IPS DF 6.9 (cell line): ENCODE data around the gene HOXA10.

Experiments
- DNase-seq: peaks from one replicate; pipeline ENCODE4 v3.0.0-alpha.2; 2013; ENCODE audit warnings: low read depth, low spot score
- H3K27ac ChIP-seq: one replicate; pipeline ENCODE4 v1.5.1; 2013; ENCODE audit warnings: low read length, control low read depth
- H3K27me3 ChIP-seq: 2 replicates; pipeline ENCODE4 v1.6.1; 2013; ENCODE audit warnings: mild to moderate bottlenecking, low read length; ENCODE audit not compliant: control insufficient read depth, insufficient read depth
- H3K36me3 ChIP-seq: 2 replicates; pipeline ENCODE4 v1.6.1; 2013; ENCODE audit warnings: low read length; ENCODE audit not compliant: control insufficient read depth, insufficient read depth
- H3K4me1 ChIP-seq: 2 replicates; pipeline ENCODE4 v1.6.1; 2013; ENCODE audit warnings: low read length; ENCODE audit not compliant: control insufficient read depth, insufficient read depth
- H3K4me3 ChIP-seq: 2 replicates; pipeline ENCODE4 v1.5.1; 2013; ENCODE audit warnings: mild to moderate bottlenecking, low read length
- H3K9me3 ChIP-seq: 2 replicates; pipeline ENCODE4 v1.6.1; 2013; ENCODE audit warnings: low read length, inconsistent platforms; ENCODE audit not compliant: control insufficient read depth, insufficient read depth
- WGBS: extraction: QIAGEN DNeasy Blood & Tissue Kit; methylation state at CpG from one replicate; pipeline ENCODE4 v1.1.7; 2013; ENCODE audit warnings: mixed read lengths, missing lambda C conversion rate; ENCODE audit not compliant: insufficient read length, insufficient coverage; 5-methylcytosine and 5-hydroxymethylcytosine counted together

The HOXA10 gene

DNA sequence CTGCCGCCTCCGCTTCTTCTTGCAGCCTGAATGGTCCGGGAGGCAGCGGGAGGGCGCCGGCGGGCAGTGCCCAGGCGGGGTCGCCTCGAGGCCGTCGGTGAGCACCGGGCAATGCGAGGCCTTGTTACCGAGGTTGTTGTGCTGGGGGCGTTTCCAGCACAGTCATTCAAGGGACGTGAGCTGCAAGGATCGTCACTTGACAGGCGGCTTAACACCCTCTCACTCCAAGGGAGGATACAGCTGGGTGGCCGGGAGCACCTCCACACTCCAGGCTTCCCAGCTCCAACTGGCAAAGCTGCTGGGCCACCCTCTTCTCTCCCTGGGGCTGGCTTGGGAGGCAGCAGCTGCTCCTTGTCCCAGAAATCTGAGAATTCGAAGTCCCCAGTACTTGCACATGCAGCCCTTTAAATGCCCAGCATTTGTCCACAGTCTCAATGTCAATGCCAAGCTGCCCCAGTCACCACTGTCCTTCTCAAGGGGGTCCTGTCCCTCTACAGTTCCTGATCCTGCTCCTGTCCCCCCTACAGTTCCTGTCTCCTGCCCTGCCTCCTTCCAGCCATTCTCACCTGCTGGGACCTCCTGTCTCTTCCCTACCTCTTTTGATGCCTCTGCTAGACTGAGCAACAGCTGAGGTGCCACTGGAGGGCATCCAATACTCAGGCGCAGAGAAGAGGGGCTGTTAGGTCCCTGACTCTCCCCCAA lies 15.3 kb upstream of the HOXA10 start:
- Histone ChIP-seq H3K27ac (no peak overlapping the region), H3K27me3 (peaks cover 96% of the 10 kb centered on the region), H3K4me3 (no peak overlapping the region)

DNA sequence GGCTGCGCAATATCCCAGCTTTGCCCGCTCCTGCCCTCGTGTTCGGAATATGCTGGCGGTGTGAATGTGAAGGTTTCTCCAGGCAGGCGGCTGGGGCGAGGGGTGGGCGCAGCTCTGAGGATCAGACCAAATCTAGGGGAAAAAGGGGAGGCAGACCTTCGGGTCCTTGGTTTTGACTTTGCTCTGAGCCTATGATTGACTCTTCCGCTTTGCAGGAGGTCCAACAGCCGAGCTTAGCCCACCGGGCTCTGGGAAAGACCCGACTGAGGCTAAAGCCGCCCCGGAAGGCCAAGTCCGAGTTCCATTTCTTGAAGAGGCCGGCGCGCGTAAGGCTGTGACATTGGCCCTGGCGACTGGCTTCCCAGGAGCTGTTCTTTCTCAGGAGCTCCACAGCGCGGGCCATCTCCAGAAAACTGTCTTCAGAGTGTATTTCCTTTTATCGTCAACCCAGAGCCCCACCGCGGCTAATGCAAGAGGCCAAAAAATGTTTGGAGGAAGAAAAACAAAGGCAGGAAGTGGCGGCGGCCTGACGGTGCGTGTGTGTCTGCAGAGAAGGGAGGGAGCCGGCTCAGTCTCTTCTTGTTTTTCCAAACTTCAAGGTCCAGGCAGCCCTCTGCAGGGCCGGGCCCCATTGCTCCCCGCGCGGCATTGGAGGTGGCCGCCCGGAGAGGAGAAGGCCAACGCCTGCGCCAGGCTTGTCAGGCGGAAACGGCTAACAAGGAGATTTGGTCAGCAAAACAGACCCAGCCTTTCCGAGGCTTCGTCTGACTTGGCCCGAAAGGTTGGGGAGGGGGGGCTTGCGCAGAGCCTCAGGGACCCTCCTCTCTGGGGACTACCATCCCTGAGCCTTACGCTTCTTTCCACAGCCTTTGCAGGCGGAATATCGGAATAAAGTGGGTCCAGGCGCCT lies 14.5 kb upstream of the HOXA10 start:
- Histone ChIP-seq H3K27me3 (peaks cover 97% of the 10 kb centered on the region), H3K36me3 (no peaks in the 10 kb centered on the region), H3K4me1 (peaks cover 6% of the 10 kb centered on the region; the same call in 1 of the 2 replicates), H3K4me3 (no peak overlapping the region), H3K27ac (no peak overlapping the region), H3K9me3 (no peaks in the 10 kb centered on the region)
- no CpG with 5 or more reads among the region's 49 CpGs for WGBS
- no peak for DNase-seq

More for the DNA sequence above, 15.3 kb upstream of the HOXA10 start:
- DNase-seq, result no peak
- H3K4me1 ChIP-seq, result peaks cover 6% of the 10 kb centered on the region; the same call in 1 of the 2 replicates
- no peaks in the 10 kb centered on the region for H3K36me3 ChIP-seq
- no peaks in the 10 kb centered on the region for H3K9me3 ChIP-seq
- WGBS, result no CpG with 5 or more reads among the region's 22 CpGs

DNA sequence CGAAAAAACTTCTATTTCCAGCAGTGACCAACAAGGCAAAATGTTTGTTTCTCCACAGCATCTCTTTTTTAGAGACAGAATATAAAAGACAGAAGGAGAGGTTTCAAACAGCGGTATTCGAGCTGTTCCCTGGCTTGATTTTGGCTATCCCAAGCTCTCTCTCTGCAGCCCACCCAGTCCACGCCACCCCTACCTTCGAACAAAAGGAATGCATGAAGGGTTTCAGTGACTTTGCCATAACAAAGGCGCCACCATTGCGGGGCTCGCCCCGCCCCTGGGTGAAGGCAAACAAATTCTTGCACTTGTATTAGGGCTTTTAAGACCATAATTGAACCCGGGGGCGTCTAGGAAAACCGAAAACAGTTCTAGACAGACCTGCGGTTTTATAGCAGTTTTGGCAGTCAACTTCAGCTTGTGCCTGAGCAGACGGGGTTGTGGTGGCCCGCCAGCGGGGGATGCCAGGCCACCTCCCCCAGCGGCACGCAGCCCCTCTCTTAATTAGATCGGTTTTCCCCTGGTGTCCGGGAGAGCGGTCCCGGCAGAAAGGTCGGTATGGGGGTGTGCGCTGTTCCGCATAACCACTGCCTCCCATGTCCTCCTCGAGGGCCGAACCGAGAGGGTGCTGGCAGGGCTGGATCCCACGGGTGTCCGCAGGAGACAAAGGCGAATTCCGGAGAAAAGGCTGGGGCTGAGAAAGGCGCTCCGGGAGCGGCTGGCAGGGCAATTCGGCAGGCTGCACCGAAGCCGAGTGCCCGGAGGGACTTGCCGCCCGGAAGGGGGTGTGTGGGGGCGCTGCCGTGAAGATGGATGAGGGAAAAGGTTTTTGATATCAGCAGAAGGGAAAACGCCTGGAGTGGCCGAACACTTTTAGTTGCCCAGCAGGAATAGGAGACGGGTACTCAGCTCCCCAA lies 13.6 kb upstream of the HOXA10 start:
- H3K9me3 ChIP-seq, result no peaks in the 10 kb centered on the region
- DNase-seq, result no peak
- no CpG with 5 or more reads among the region's 46 CpGs for WGBS
- no peaks in the 10 kb centered on the region for H3K36me3 ChIP-seq
- H3K4me3 ChIP-seq, result no peak overlapping the region
- H3K27ac ChIP-seq, result no peak overlapping the region
- peaks cover 97% of the 10 kb centered on the region for H3K27me3 ChIP-seq
- peaks cover 8% of the 10 kb centered on the region for H3K4me1 ChIP-seq

DNA sequence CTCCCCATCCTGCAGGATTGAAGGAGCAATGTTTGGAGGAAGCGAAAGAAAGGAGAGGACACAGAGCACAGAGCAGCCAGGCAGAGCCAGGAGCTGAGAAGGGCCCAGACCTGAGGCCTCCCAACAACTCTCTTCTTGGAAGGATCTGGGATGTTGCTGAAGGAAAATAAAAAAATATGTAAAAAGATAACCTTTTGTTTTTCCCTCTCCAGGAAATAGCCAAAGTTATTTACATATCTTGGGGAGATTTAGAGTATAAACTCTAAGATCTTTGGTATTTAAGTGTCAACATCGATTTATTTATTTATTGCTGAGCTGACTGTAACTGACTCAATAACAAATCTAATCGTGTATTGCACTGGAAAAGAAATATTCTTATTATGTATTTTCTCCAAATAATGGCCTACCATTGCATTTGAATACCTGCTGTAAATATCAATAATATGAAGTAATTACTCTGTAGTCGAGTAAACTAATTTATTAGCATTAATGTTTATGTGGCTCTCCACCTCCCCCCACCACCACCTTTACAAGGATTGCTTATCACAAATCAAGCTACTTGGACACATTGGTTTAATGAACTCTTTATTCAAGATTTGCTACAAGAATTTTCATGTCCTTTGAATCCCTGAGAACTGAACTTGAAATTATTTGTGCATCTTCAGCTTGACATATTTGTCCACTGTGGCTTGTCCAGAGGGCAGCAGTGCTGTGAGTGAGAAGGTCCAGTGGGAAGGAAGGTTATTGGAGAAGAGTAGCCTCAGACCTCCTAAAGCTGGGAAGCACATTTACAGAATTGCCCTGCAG lies 12.8 kb upstream of the HOXA10 start:
- Histone ChIP-seq H3K4me3 (no peak overlapping the region), H3K4me1 (peaks cover 8% of the 10 kb centered on the region), H3K36me3 (no peaks in the 10 kb centered on the region), H3K27ac (no peak overlapping the region), H3K27me3 (peaks cover 97% of the 10 kb centered on the region), H3K9me3 (no peaks in the 10 kb centered on the region)
- WGBS, result no CpG with 5 or more reads among the region's 4 CpGs
- no peak for DNase-seq

DNA sequence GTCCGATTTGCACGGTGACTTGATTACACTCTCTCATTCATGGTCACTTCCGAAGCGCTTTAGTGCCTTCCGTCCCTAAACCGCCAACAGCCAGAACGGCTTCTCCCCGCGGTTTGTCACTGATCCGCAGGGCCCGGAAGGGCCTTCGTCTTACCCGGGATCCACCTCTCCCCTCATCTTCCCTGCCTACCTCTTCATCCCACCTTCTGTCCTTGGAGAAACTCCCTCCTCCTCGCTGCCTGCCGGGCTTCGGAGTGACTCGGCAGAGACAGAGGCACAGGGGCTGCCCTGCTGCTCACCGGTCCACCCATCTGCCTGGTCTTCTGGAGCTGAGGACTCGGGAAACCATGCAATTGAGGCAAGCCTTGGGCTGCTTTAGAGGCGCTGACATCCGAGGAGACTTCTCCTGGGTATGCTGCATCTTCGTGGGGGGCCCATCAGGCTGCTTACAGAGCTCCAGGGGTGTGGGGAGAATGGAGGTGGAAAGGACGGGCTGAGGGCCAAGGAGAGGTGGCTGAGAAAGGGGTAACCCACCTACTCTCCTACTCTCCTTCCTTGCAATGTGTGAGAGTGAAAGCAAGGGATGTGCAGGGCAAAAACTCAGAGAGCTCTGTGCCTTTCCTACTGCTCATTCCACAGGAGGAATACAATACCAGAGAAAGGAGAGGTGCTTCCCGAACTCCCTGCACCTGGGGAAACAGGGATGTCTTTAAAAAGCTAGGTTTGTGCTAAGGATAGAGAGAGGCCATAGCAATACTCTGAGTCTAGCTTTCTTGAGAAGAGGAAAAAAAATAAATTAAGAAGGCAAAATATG lies 11.9 kb upstream of the HOXA10 start:
- no peak overlapping the region for H3K27ac ChIP-seq
- WGBS, result no CpG with 5 or more reads among the region's 24 CpGs
- peaks cover 96% of the 10 kb centered on the region for H3K27me3 ChIP-seq
- H3K4me3 ChIP-seq, result no peak overlapping the region
- peaks cover 8% of the 10 kb centered on the region for H3K4me1 ChIP-seq
- H3K9me3 ChIP-seq, result no peaks in the 10 kb centered on the region
- no peak for DNase-seq
- no peaks in the 10 kb centered on the region for H3K36me3 ChIP-seq

DNA sequence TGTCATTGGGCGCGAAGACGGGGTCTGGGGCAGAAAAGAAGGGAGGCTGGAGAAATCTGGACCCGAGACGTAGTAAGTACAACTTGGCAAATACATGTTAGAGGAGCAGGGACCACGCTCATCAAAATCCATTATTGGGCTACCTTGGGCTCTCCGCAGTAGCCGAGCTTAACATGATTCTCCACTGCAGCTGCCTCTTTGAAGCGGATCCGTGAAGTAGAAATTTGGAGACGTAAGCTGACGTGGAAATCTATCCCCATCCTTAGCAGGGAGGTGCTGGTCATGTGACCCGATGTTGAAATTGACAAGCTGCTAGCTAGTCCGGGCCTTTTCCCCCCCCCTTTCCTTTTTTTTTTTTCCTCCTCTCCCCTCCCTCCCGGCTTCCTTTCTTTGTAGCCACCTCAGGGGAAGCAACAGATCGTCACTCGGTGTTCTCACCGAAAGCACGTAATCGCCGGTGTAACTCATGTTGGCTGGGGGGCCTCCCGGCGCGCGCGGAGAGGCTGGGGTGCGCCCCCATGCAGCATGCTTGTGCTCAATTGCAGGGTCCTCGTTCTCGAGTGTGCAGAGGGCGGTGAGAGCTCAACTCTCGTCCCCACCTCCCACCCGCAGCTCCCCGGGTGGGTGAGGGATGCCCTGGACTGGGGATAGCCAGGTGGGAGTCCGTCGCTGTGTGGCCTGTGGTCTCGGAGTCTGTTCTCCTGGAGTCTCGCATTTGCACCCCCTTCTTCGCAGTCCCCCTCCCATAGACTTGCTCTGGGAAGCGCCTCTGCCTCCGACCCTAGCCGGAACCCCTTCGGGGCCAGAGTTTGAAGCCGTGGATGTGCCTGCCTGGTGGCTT lies 11.1 kb upstream of the HOXA10 start, which contains the start of gene HOXA11:
Gene HOXA11 (minus strand): TSS at position 220 of the 841 bp plus-strand sequence. CDS start 88 bp downstream, at position 132.
- no peak for DNase-seq
- no CpG with 5 or more reads among the region's 43 CpGs for WGBS
- no peak within 1 kb of the TSS for H3K27ac ChIP-seq
- H3K27me3 ChIP-seq, result peaks cover 96% of the 10 kb centered on the region
- H3K4me3 ChIP-seq, result no peak within 1 kb of the TSS
- no peaks in the 10 kb centered on the region for H3K9me3 ChIP-seq
- peaks cover 8% of the 10 kb centered on the region for H3K4me1 ChIP-seq
- no peaks in the 10 kb centered on the region for H3K36me3 ChIP-seq

DNA sequence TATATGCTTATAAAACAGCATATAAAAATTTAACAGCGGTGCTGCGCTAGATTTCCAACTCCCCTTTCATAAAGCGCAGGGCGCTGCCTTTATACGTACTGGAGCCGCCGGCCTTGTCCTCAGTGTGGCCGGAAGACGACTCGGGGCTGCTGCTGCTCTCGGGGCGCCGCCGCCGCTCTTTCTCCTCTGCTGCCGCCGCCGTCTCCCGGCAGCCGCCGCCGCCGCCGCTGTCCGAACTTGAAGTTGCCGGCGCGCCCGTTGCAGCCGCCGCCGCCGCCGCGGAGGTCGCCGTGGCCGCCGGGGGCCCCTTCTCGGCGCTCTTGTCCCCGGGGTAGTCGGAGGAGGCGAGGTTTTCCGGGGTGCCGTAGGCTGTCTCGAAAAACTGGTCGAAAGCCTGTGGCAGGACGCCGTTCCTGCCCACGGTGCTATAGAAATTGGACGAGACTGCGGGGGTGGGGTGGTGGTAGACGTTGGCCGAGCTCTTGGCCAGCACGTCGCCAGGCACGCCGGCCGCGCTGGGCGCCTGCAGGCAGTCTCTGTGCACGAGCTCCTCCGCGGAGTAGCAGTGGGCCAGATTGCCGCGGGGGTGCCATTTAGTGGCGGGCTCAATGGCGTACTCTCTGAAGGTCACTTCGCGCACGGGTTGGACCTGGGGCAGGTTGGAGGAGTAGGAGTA lies 10.4 kb upstream of the HOXA10 start:
- no peaks in the 10 kb centered on the region for H3K36me3 ChIP-seq
- H3K9me3 ChIP-seq, result no peaks in the 10 kb centered on the region
- H3K4me1 ChIP-seq, result peaks cover 8% of the 10 kb centered on the region
- H3K27ac ChIP-seq, result no peak overlapping the region
- WGBS, result no CpG with 5 or more reads among the region's 72 CpGs
- H3K27me3 ChIP-seq, result peaks cover 95% of the 10 kb centered on the region
- H3K4me3 ChIP-seq, result no peak overlapping the region
- DNase-seq, result no peak

DNA sequence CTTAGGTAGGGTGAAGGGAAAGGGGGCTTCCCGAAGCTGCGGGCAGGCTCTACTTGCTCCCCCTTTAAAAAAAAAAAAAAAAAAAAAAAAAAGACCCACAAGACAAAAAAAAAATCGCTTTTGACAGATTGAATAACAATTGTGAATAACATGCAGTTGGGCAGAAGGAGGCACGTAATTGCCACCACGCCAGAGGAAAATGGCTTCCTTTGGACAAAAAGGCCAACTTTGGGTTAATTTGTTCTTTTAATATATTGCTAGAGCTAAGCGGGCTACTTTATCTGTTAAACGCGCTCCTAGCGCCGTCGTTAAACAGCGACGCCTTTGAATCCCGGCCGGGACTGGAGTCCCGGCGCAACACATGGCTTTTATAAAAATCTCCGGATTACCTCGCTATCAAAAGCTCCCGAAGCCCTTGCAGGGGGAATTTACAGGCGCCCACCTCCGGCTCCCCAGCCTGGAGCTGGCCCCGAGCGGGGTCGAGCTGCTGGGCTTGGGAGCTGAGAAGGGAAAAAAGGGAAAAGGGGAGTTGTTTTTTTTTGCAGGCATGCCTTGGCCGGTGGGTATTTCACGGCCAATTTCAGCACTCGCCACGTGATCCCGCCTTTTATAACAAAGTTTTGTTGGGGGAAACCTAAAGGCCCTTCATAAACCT lies 9.7 kb upstream of the HOXA10 start:
- no peaks in the 10 kb centered on the region for H3K9me3 ChIP-seq
- H3K36me3 ChIP-seq, result no peaks in the 10 kb centered on the region
- WGBS, result no CpG with 5 or more reads among the region's 30 CpGs
- H3K27ac ChIP-seq, result no peak overlapping the region
- H3K27me3 ChIP-seq, result peaks cover 95% of the 10 kb centered on the region
- DNase-seq, result no peak
- H3K4me1 ChIP-seq, result peaks cover 6% of the 10 kb centered on the region
- H3K4me3 ChIP-seq, result no peak overlapping the region
